Loucy (cell line): ENCODE data around the gene PCCA.

Source experiments
- EZH2phosphoT487 ChIP-seq: fragments of 200-600 bp; IDR thresholded peaks from 2 replicates; pipeline ENCODE4 v1.6.1; 2018; ENCODE audit warnings: antibody characterized with exemption, mild to moderate bottlenecking, moderate library complexity, borderline replicate concordance
- TF ChIP-seq, protein P1 (sequence below): fragments of 200-600 bp; sonication (generic); conservative IDR thresholded peaks from 2 replicates; pipeline ENCODE4 v1.5.1; 2014; ENCODE audit warnings: mild to moderate bottlenecking, antibody characterized with exemption, low read length

DNA sequence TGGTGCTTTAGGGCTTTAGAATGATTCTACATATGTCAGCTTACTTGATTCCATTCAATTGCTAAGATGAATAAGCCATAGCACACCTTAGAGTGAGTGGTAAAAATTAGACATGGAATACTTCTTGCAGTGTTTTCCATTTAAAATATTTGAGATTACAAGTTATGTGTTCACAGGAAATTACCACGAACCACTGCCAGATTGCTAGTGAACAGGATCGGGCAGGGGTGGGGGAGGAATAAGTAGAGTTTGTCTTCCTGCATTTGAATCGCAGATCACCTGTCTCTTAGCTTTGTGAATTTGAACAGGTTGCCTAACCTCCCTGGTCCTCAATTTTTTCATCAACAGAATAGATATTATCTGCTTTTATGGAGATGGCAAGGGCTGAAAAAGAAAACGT, 375.1 kb downstream of the PCCA start:
- TF ChIP-seq, protein P1, sequence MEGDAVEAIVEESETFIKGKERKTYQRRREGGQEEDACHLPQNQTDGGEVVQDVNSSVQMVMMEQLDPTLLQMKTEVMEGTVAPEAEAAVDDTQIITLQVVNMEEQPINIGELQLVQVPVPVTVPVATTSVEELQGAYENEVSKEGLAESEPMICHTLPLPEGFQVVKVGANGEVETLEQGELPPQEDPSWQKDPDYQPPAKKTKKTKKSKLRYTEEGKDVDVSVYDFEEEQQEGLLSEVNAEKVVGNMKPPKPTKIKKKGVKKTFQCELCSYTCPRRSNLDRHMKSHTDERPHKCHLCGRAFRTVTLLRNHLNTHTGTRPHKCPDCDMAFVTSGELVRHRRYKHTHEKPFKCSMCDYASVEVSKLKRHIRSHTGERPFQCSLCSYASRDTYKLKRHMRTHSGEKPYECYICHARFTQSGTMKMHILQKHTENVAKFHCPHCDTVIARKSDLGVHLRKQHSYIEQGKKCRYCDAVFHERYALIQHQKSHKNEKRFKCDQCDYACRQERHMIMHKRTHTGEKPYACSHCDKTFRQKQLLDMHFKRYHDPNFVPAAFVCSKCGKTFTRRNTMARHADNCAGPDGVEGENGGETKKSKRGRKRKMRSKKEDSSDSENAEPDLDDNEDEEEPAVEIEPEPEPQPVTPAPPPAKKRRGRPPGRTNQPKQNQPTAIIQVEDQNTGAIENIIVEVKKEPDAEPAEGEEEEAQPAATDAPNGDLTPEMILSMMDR: no peak
- no peak for TF ChIP-seq EZH2phosphoT487
